T-helper 1 cell treated with Interleukin-12 subunit alpha and Interleukin-12 subunit beta and Interleukin-4 antibody, amounts not matched to agents 30 ng/mL and 1 ng/mL, for 36 hours (primary cell): Measurements from ENCODE around the gene EMP1. TPM values are rescaled to one million over a fixed set of nuclear protein-coding genes. Genes with fewer than 3 reads are reported as not detected.

Source experiments
- intact Hi-C: fragments of 100-400 bp; cut with micrococcal nuclease; formaldehyde crosslinking; loops from one replicate; pipeline ENCODE4 v1.15.1; 2024
- total RNA-seq: library from RNA; stranded (reverse); gene quantifications from 2 replicates; pipeline ENCODE4 v1.2.3, GENCODE V29; 2022

The EMP1 gene
- total RNA-seq: 15.7 and 16.3 TPM in 2 replicates

GRCh38 chr12:13196130-13196921, at the start of gene EMP1:
TSS of gene EMP1 (plus strand) at chr12:13196726. CDS start at chr12:13211511, 14,785 bp downstream.
- intact Hi-C loops: loop anchor here (1.0 to 10.0 kb wide), 9 partner anchors 16 to 842 kb away; partner anchors contain the start of genes BORCS5, CREBL2, HEBP1 and MANSC1

GRCh38 chr12:13147688-13148484, 48.6 kb upstream of the EMP1 start:
- intact Hi-C loops: no loop called here

- intact Hi-C loops: no loop called here
Observed at GRCh38 chr12:13148485-13148847, 48.1 kb upstream of the EMP1 start.

GRCh38 chr12:13149411-13149810, 47.1 kb upstream of the EMP1 start:
- intact Hi-C loops: no loop called here

DNA sequence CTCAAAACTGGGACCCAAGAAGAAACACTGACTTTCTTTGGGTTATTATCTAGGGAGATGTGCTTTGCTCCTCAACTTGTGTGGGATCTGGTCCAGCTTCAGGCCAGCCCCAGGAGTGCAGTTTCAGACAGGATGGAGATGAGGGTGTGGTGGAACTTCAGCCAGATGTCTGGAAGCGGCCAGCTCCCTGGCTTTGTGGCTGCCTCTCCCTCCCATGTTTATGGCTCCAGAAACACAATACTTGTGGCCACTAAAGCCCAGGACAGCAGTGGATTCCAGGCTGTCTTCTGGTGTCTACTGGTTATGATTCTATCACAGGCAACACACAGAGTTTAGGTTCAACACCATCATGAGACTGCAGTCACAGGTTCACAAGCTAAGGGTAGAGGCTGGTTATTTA, 44.2 kb upstream of the EMP1 start:
- intact Hi-C loops: no loop called here

DNA sequence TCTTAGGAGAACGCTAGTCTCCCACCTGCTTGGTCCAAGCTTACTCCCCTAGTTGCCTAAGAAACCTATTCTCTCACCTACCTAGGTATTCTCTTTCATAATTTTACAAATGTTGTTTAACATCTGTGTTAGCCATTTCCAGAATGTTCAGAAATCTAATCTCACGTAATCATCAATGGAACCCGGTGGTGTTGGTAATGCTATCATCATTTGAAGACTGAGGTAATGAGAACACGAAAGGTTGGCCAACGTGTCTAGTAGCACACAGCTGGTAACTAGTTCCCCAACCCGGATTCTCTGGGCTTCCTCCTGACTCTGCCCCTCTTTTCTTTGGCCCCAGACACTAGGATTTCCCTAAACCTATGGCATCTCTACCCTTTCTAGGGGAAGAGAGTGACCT, 43.8 kb upstream of the EMP1 start:
- intact Hi-C loops: no loop called here

DNA sequence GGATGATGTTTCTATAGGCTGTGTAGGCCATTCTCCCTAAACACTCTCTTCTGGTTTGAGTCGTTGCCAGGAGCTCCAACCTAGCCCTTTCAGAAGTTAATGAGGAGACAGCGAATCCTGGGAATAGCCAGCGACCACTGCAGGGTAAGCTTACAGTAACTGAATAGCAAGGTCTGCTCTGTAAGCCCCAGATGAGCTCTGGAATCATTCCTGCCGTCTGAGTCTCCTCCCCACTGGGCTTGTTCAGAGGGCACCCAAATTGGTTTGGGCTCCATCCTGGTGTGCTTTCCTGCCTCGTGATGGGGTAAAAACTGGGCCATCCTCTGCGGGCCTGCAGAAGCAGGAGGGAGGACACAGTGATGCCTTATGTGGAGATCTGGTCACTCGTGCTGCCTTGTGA, 43.3 kb upstream of the EMP1 start:
- intact Hi-C loops: no loop called here

GRCh38 chr12:13154027-13154538, 42.4 kb upstream of the EMP1 start:
- intact Hi-C loops: no loop called here

DNA sequence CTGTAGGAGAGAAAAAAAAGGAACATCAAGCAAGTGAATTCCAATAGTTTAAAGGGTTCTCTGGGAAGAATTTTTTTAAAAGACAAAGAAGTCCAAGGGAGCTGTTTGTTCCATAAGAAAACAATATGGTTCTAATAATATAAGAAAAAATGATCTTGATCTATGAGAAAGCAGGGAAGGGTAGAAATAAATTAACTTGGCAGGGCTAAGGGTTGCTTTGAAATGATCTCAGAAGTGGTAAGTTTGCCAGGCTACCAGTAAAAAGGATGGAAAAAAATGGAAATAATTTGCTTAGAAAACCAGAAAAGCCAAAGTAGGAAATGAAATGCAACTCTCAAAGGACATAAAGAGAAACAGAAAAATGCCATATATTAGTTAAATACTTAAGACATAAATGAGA, 41.7 kb upstream of the EMP1 start:
- intact Hi-C loops: no loop called here

- intact Hi-C loops: no loop called here
Observed at GRCh38 chr12:13156277-13156676, 40.2 kb upstream of the EMP1 start.

DNA sequence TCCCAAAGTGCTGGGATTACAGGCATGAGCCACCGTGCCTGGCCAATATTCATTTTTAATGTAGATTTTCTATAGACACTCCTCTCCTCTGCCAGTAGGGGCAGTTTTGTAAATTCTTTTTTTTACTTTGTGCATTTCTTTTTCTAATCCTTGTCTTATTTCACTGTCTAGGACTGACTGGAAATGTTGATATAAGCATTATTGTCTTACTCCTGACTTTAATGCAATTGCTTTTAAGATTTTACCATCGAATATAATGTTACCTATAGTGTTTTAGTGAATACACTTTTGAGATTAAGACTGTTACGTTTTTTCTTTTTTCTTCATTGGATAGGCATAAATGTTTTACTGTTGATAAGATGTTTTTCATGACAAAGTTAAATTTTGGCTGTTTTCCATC, 35.4 kb upstream of the EMP1 start:
- intact Hi-C loops: loop anchor here (5.0 kb wide), 1 partner anchor 59 kb away; the partner anchor contains the start of gene GSG1

GRCh38 chr12:13162904-13163303, 33.6 kb upstream of the EMP1 start:
- intact Hi-C loops: loop anchor here (5.0 kb wide), 1 partner anchor 61 kb away; the partner anchor contains the start of gene GSG1

- intact Hi-C loops: loop anchor here (2.0 to 5.0 kb wide), 2 partner anchors 15 to 62 kb away; partner anchors contain the start of gene GSG1
Observed at GRCh38 chr12:13163868-13164635, 32.5 kb upstream of the EMP1 start.

DNA sequence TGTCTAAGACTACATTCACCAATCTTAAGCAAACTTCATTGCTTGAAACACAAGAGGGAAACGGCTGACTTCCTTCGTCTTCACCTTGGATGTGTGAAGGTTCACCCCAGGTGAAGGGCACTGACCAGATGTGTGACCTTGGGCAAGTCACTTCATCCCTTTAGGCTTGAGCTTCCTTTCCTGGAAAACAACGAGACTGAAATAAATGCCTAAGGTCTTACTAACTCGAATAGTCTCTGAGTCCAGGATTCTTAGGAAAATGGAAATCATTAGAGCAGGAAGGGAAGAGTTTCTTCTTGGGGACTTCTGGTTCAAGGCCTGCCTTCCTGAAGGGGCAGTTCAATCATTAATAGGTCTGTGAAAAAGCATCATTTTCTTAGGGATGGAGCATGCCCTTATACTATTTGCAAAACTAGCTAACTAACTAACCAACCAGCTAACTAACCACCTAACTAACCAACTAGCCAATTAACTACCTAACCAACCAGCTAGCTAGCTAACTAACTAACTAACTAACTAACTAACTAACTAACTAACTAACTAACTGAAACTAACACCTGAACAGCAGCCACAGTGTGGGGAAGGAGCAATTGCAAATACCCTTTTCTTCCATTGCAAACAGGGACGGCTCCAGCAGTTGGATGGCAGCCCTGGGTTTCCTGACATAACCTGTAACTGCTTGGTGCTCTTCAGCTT, 31.5 kb upstream of the EMP1 start:
- intact Hi-C loops: loop anchor here (1.0 to 5.0 kb wide), 4 partner anchors 14 to 165 kb away; partner anchors contain the start of genes EMP1, GSG1 and HEBP1

DNA sequence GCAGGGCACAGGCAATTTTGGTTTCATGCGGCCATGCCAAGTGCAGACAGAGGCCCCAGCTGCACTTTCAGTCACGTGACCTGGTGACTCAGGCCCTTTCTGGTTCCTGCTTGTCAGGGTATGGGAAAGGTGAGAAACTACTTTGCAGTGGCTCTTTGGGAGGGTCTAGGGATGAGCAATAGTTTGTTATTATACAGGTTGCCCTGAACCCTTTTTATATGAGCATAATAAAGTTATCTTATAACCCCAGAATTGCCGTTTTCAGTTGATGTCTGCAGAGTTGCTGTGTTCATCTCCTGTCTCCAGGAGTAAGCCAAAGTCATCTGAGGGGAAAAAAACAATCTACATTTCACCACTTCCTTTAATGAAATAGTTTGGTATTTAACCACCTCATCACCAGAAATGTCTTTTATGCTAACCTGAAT, 30.9 kb upstream of the EMP1 start:
- intact Hi-C loops: loop anchor here (1.0 to 2.0 kb wide), 3 partner anchors 13 to 165 kb away; partner anchors contain the start of genes EMP1 and HEBP1

DNA sequence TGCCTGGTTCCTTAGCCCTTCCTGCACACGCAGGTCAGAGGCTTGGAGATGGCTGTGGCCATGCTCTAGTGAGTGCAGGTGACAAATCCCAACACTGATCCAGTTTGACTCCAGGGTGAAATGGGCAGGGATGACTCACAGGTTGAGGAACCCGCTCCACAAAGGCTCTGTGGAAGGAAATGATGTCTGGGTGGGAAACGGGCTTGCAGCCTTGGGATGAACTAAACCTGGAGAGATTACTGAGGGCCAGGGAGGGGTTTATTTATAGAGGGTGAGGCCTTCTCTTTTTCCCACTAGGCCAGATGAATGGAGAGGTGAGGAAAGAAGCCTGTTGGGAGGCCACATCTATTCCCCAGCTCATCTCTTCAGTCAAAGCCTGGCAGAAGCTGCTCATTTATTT, 29.3 kb upstream of the EMP1 start:
- intact Hi-C loops: no loop called here

DNA sequence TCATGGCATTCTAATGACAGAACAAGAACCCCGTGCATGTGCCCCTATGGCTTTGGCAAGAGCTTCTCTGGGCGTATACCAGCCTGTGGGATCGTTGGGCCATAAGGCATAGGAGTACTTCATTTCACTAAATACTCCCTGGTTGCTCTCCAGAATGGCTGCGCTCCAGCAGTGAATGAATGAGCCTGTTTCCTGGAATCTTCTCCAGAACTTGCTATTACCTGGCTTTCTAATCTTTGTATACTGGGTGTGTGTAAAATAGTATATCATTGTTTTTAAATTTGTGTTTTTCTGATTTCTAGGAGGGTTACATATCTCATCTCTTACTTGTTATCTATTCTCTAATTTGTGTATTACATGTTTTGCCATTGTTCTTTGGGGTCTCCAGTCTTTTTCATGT, 28.6 kb upstream of the EMP1 start:
- intact Hi-C loops: no loop called here

- intact Hi-C loops: no loop called here
Observed at GRCh38 chr12:13169272-13169671, 27.3 kb upstream of the EMP1 start.

- intact Hi-C loops: no loop called here
Observed at GRCh38 chr12:13170892-13171490, 25.5 kb upstream of the EMP1 start.
